Measurements from ENCODE around the gene SETD1A. TPM values are rescaled to one million over a fixed set of nuclear protein-coding genes. Genes with fewer than 3 reads are reported as not detected.

The SETD1A gene
- total and polyA plus RNA-seq, 2 of the 8 experiments (the other 6 are each of a cell fraction or from before 2014, with no cell fraction given): 4.8 to 29.0 TPM

DNA sequence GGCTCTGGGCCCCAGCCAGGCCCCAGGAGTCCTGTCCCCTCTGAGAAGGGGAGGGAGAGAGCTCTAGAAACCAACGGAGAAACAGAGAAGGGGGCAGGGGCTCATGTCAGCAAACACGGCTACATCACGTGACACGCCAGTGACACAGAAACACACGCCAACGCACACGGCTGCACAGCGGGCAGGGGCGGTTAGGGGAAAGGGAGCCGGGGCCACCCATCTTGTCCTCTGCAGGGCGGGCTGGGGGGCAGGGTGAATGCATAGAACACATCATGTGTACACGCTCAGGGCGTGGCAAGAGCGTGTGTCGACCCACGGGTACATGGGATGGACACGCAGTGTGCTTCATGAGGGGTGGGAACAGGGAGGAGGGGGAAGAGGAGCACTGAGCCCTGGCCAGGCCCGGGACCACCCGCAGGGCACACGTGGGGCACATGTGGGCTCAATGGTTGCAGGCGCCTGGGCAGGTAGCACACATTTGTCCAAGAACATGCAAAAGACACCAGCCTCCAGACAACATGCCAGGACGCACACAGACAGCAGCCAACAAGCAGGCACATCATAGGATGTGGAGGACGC lies 32.0 kb downstream of the SETD1A start:
- Histone ChIP-seq H2BK5ac (ENCODE audit: low read depth, low read length) (no peak overlapping the region), H3K4me3 (ENCODE audit: extremely low read depth in 1 of 4, insufficient read depth in 2 of 4, low read depth in 3 of 4, low read length in 4 of 4) (no peak overlapping the region), H3K27ac (ENCODE audit: low read depth, low read length) (no peak overlapping the region), H3K56ac (replicated peaks; ENCODE audit: insufficient read length, low read depth, low read length) (no peak overlapping the region), H2AK5ac (ENCODE audit: low read depth, low read length) (no peak overlapping the region), H4K8ac (ENCODE audit: extremely low read depth, insufficient read depth, low read length) (no peak overlapping the region; the same call in 1 of the 2 replicates), H3K9me3 (ENCODE audit: insufficient read depth in 2 of 2, low read depth in 1 of 2, low read length in 1 of 2) (no peaks in the 10 kb centered on the region), H2BK120ac (replicated peaks; ENCODE audit: low read depth, low read length) (no peak overlapping the region), H3K18ac (ENCODE audit: extremely low read depth, low read length) (no peak overlapping the region), H4K5ac (ENCODE audit: insufficient read length, low read depth, low read length) (no peak overlapping the region), H2BK20ac (ENCODE audit: low read length) (no peak overlapping the region), H3K79me2 (ENCODE audit: control insufficient read depth in 1 of 2, insufficient read depth in 2 of 2, low read length in 2 of 2) (no peaks in the 10 kb centered on the region), H2BK12ac (ENCODE audit: low read depth, low read length) (no peak overlapping the region), H2AFZ (ENCODE audit: low read length) (no peak overlapping the region), H4K20me1 (replicated peaks in 1 of 2; ENCODE audit: control insufficient read depth in 1 of 2, insufficient read depth in 2 of 2, low read length in 2 of 2) (peaks cover 0 to 6% of the 10 kb centered on the region in 2 experiments), H3K9ac (replicated peaks in 1 of 4; ENCODE audit: extremely low read depth in 1 of 4, low read depth in 3 of 4, low read length in 3 of 4) (no peak overlapping the region), H3K4ac (replicated peaks; ENCODE audit: insufficient read length, low read depth, low read length) (no peak overlapping the region), H4K91ac (replicated peaks; ENCODE audit: insufficient read length, low read length) (no peak overlapping the region), H3K36me3 (ENCODE audit: control insufficient read depth in 2 of 4, insufficient read depth in 4 of 4, low read length in 3 of 4) (no peaks in the 10 kb centered on the region), H3K27me3 (replicated peaks in 1 of 4; ENCODE audit: control insufficient read depth in 3 of 4, extremely low read depth in 1 of 4, insufficient read depth in 3 of 4, low read length in 3 of 4) (no peaks in the 10 kb centered on the region; a peak in 1 of 7 replicates), H3K23me2 (ENCODE audit: low read depth, low read length) (peaks cover 3% of the 10 kb centered on the region; the same call in 1 of the 2 replicates), H3K4me2 (ENCODE audit: insufficient read depth in 1 of 2, low read depth in 2 of 2, low read length in 2 of 2) (no peak overlapping the region), H3K4me1 (replicated peaks in 1 of 4; ENCODE audit: control insufficient read depth in 3 of 4, insufficient read depth in 4 of 4, low read length in 3 of 4) (peaks cover 0 to 5% (median 2%) of the 10 kb centered on the region in 4 experiments; a peak in 4 of 7 replicates), H3K79me1 (ENCODE audit: low read depth, low read length) (no peaks in the 10 kb centered on the region), H3K23ac (ENCODE audit: insufficient read length) (no peak overlapping the region), H2BK15ac (ENCODE audit: low read length) (no peak overlapping the region), H3K14ac (ENCODE audit: insufficient read length) (no peak overlapping the region)
- 88% methylated on average over 20 of the region's 23 CpGs; no CpG with 5 or more reads in 1 of the 2 experiments for WGBS, 2 experiments (ENCODE audit: extremely low coverage in 1 of 2, insufficient coverage in 1 of 2, insufficient read length in 1 of 2, insufficient replicate concordance in 2 of 2, low coverage in 1 of 2, low lambda C conversion rate in 2 of 2, missing lambda C conversion rate in 1 of 2)
- DNase-seq (ENCODE audit: low read depth in 1 of 2, low spot score in 2 of 2): no peak
- ChIA-PET POLR2A (ENCODE audit: partially characterized antibody) (interaction anchor here (0.7 kb wide), 1 partner anchor 23 kb away, joined by 3 read pairs; no protein-coding TSS in a partner anchor), CTCF (ENCODE audit: partially characterized antibody) (interaction anchor here (1.5 kb wide), 1 partner anchor 53 kb away, joined by 4 read pairs; no protein-coding TSS in a partner anchor)
- no peak for FAIRE-seq
- TF ChIP-seq E2F6 (IDR thresholded peaks at IDR 0.05) (no peak), EGR1 (IDR thresholded peaks at IDR 0.05; ENCODE audit: borderline replicate concordance, low read depth, low read length) (no peak), TEAD4 (IDR thresholded peaks at IDR 0.05; ENCODE audit: low read depth, low read length) (no peak), CHD1 (IDR thresholded peaks at IDR 0.05; ENCODE audit: low read depth, low read length) (no peak), ATF2 (IDR thresholded peaks at IDR 0.05; ENCODE audit: low read length) (no peak), POLR2AphosphoS5 (IDR thresholded peaks at IDR 0.05; ENCODE audit: low read depth, low read length) (no peak), CTBP2 (IDR thresholded peaks at IDR 0.05; ENCODE audit: borderline replicate concordance, insufficient read depth, insufficient read length, low read length) (no peak), JUND (IDR thresholded peaks at IDR 0.05; ENCODE audit: low read length) (no peak), HDAC6 (IDR thresholded peaks at IDR 0.05; ENCODE audit: low read depth, low read length) (no peak), EZH2 (IDR thresholded peaks at IDR 0.05; ENCODE audit: low read depth, low read length, severe bottlenecking) (no peak), JUN (IDR thresholded peaks at IDR 0.05; ENCODE audit: low read depth, low read length) (no peak)

Data from H1 (cell line).